ENCODE results near the gene DENND1C.

DENND1C gene, protein sequence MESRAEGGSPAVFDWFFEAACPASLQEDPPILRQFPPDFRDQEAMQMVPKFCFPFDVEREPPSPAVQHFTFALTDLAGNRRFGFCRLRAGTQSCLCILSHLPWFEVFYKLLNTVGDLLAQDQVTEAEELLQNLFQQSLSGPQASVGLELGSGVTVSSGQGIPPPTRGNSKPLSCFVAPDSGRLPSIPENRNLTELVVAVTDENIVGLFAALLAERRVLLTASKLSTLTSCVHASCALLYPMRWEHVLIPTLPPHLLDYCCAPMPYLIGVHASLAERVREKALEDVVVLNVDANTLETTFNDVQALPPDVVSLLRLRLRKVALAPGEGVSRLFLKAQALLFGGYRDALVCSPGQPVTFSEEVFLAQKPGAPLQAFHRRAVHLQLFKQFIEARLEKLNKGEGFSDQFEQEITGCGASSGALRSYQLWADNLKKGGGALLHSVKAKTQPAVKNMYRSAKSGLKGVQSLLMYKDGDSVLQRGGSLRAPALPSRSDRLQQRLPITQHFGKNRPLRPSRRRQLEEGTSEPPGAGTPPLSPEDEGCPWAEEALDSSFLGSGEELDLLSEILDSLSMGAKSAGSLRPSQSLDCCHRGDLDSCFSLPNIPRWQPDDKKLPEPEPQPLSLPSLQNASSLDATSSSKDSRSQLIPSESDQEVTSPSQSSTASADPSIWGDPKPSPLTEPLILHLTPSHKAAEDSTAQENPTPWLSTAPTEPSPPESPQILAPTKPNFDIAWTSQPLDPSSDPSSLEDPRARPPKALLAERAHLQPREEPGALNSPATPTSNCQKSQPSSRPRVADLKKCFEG

DNA sequence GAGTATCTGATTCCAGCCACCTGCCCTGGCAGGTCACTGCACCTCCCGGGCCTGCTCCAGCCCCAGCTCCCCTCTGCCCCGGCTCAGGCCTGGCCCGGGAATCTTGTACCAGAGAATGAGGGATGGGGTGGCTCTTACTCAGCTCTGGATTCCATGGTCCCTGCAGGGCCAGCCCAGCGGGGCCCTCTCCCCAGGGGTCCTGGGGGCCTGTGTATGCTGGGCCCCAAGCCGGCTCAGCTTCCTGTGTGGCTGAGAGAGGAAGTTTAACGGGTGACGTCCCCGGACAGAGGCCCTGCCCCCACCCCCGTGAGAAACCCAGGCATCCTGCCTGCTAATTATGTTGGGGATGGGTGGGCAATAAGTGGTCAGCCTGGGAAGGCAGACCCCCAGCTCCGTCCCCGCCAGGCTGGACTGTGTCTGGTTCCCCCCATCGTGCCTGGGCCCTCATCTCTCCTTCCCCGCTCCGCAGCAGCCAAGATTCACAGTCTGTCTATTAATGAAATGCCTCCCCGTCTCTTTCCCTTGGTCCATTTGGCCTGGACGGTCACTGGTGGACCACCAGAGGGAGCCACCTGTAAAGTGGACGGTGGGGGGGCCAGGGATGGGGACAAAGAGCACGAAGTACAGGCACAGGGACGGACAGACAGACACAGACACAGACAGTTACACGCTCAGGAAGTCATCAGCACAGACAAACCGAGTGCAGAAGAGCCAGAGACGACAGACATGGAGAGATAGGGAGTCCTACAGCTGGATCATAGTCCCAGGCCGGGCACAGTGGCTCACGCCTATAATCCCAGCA lies at the start of gene DENND1C:
DENND1C (minus strand) TSS at position 247 of the 802 bp plus-strand sequence; CDS start at position 155, 92 bp downstream.
- DNase-seq = peak; percentile 62

DNA sequence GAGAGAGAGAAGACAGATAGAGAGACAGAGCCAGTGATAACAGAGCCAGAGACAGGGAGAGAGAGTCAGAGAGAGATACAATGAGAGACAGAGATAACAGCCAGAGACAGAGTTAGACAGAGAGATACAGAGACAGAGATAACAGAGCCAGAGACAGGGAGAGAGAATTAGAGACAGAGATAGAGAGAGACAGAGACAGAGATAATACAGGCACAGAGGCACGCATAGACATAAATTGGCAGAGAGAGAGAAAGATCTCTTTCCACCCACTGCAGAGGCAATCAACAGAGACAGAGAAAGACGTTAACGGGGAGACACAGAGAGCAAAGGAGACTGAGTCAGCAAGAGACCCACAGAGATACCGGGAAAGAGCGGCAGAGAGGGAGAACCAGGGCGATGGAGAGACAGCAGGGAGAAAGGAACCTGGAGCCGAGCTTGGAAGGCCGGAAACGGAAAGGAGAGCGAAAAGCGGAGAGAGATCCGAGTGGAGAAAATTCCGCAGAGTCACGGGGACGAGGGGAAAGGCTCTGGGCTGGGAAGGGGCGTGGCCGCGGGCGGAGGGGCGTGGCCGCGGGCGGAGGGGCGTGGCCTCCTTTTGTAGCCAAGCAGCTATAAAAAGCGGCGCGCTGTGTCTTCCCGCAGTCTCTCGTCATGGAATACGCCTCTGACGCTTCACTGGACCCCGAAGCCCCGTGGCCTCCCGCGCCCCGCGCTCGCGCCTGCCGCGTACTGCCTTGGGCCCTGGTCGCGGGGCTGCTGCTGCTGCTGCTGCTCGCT lies 49.0 kb upstream of the DENND1C start, which contains the start of gene TNFSF9:
TNFSF9 (plus strand) TSS at position 641 of the 777 bp plus-strand sequence; CDS start at position 652, 11 bp downstream.
- peak; percentile 76 for DNase-seq

DNA sequence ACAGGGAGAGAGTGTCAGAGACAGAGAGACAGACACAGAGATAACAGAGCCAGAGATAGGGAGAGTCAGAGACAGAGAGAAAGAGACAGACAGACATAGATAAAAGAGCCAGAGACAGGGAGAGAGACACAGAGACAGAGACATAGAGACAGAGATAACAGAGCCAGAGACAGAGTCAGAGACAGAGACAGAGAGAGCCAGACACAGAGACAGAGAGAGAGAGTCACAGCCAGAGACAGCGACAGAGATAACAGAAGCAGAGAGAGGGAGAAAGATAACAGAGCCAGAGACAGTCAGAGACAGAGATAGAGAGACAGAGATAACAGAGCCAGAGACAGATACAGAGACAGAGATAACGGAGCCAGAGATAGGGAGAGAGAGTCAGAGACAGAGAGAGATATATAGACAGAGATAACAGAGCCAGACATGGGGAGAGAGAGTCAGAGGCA lies 48.4 kb upstream of the DENND1C start:
- DNase-seq = no peak

DNA sequence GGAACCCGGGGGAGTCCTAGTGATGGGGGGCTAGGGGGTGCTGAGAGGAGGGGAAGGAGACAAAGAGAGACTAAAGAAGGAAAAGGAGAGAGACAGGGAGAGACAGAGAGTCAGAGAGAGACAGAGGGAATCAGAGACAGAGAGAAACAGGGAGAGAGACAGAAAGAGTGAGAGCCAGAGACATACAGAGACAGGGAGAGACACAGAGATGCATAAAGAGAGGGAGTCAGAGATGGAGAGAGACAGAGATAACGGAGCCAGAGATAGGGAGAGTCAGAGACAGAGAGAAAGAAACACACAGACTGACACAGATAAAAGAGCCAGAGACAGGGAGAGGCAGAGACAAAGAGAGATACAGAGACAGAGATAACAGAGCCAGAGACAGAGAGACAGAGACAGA lies 47.8 kb upstream of the DENND1C start:
- DNase-seq = no peak

DNA sequence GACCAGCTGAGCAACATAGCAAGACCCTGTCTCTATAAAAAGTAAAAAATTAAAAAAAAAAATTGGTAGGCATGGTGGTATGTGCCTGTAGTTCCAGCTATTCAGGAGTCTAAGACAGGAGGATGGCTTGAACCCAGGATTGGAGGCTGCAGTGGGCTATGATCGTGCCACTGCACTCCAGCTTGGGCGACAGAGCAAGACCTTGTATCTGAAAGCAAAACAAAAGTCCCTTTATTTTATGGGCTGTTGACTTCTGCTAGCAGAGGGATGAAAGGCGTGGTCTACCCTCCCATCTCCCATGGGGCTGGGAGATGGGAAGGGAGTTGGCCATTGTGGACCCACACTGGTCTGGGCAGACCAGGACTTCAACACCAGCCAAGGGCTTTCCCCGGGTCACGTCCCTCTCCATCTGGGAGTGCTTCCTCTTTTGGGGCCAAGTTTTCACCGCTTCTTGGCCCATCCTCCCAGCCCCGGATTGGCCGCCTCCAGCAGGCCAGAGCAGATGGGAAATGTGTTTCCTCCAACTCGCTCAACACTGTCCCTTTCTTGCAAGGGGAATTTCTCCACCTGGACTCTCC lies 47.0 kb upstream of the DENND1C start:
- no peak for DNase-seq

DNA sequence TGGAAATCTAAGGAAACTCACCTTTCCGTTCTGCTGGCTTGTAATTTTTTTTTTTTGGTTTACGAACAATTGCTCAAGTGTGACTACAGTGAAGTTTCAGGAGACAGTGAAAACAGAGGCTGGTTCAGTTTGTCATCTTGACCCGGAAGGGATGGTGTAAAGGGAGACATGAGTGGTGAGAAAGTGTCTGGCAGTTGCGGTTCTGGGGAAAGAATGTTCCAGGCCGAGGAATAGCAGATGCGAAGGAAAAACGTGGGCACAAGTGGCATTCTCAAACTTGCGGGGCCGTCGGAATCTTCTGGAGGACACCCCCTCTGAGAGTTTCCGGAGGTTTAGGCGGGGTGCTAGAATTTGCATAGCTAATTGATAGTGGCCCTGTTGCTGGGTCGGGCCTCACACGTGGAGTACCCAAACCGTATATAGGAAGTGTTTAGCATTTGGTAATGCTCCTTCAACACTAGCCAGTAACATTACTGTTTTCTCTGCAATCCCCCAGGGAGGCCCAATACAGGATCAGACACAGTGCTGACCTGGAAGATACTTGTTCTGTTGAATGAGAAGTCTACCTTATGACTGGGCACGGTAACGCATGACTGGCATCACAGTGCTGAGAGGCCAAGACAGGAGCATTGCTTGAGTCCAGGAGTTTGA lies 46.4 kb upstream of the DENND1C start:
- no peak for DNase-seq

DNA sequence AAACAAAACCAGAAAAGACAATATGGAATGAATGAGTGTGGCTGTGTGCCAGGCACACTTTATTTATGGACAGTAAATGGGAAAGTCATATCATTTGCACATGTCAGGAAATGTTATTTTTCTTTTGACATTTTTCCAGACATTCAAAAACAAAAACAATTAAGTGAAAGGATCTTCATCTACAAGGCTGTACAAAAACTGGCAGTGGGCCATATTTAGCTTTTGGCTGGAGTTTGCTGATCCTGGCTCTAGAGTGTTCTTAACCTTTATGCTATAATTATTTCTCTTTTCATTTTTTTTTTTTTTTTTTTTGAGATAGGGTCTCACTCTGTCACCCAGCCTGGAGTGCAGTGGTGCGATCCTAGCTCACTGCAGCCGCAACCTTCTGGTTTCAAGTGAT lies 42.7 kb upstream of the DENND1C start:
- DNase-seq = no peak

DNA sequence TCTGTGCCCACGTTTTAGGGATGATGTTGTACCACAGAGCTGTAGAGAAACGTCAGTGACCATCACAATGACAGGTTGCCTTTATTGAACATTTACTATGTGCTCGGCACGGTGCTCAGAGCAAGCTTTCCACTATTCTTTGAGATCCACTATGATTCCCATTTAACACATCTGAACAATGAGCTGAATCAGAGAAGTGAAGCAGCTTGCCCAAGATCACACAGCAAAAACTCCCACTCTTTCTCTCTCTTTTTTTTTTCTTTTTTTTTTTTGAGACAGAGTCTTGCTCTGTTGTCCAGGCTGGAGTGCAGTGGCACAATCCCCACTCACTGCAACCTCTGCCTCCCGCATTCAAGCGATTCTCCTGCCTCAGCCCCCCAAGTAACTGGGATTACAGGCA lies 41.1 kb upstream of the DENND1C start:
- DNase-seq = no peak

DNA sequence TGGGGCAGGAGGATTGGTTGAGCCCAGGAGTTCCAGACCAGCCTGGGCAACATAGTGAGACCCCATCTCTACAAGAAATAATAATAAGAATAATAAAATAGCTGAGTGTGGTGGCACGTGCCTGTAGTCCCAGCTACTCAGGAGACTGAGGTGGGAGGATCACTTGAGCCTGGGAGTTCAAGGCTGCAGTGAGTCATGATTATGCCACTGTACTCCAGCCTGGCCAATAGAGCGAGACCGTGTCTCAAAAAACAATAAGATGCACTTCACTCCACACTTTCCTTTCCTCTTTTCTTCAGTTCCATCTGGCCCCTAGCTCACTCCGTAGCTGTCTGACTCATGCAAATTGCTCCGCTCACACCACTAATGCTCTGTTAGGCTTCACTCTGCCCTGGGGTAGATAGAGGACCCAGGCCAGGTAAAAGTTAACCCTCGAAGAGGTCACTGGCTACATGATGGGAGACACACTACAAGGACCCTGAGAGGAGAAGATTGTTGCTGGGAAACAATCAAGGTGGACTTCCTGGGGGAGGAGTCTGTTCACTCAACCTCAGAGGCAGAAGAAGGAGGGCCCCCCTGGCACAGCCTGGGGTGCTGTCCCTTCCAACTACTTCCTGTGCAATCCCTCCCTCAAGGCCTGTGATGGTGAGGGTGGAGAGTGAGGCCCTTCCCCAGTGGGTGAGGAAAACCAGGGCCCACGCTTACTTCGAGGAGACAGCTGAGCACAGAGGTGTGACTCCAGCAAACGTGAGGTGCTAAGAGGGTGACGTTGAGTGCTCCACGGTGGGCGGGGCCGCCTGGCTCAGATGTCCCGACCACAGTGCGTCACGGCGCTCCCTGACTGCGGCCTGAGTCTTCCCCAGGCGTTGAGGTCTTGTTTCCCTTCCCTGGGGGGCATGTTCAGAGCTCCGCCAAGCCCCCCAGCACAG lies 40.4 kb upstream of the DENND1C start:
- peak; percentile 72 for DNase-seq

DNA sequence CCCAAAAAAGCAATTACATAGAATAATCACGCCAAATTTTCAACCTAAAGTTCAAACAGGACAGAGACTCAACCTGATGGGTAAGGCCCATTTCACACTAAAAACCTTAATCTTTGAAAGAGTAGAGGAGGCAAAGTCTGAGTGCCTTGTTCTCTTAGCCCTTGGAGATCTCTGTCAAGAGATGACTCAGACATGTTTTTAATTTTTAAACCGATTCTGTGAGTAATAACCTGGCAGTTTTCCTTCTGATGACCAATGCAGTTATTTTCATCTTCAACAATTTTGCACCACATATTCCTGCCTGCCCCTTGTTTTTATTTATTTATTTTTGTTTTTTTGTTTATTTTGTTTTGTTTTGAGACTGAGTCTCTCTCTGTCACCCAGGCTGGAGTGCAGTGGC lies 37.7 kb upstream of the DENND1C start:
- DNase-seq = no peak

DNA sequence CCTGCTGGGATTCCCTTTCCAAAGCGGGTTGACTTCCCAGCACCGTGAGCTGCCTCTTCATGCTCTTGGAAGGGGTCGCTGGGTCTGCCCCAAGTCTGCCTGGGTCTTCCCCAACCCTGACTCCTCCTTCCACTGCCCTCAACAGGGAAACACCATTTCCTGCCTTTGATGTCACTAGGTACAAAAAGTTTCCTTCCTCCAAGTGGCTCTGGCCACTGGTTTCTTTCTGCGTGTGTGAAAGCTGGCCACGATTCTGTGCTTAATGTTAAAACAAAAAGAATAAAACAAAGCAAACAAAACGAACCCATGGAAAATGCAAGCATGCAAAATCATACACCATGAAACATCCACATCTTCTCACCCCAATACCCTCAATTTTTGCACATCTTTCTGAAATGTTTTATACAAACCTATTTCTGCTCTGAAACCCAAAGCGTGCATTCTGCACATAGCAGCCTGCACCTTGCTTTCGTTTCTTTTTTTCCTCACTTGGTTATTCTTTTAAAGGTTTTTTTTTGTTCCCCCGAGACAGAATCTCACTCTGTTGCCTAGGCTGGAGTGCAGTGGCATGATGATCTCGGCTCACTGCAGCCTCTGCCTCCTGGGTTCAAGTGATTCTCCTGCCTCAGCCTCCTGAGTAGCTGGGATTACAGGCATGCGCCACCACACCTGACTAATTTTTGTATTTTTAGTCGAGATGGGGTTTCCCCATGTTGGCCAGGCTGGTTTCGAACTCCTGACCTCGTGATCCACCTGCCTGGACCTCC lies 36.7 kb upstream of the DENND1C start:
- DNase-seq = no peak

DNA sequence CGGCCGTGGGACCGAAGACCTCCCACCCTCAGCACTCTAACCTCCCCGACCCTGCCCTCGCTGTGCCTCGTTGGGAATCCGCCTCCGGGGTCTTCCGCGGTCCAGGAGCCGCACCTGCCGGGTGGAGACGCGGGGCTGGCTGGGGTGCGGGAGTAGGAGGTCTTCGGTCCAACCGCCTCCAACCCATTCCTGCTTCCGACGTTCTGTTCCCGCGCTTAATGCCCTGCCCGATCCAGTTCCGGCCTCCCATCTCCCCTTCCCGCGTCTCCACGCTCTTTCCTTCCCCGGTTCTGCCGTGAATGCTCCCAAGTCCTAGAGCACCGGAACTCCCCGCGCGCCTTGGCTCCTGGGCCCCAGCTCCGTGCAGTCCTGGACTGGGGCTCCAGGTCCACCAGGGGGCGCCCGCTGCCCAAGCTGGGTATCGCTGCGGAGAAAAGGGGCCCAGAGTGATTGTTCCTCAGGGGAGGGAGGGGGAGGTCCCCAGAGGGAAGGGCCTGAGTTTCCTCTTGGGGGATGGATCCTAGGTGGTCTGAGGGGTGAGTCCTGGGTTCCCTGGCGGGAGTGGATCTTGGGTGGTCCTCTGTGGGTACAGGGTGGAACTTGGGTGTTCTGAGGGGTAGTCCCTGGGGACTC lies 35.2 kb upstream of the DENND1C start:
- peak; percentile 84 for DNase-seq

DNA sequence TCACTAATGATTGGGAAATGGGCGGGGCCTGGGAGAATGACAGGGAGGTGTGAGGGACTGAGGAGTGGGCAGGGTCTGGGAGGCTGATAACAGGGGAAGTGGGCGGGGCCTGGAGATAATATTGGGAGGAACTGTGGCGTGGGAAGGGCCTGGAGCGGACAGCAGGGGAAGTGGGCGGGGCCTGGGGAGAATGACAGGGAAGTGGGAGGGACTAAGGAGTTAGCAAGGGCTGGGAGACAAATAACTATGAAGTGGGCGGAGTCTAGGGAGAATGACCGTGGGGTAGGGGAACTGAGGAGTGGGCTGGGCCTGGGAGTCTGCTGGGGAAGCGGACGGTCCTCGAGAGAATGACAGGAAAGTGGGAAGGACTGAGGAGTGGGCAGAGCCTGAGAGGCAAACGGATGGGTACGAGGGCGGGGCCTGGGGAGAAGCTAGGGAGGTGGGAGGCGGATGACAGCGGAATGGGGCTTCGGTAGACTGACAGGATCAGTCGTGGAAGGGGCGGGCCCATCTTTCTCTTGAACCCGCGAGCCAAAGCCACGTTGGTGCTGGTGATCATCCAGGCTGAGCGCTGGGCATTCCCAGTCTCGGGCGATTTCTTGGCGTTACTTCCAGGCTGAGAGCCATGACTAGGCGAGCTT lies 34.6 kb upstream of the DENND1C start:
- DNase-seq = peak; percentile 70

DNA sequence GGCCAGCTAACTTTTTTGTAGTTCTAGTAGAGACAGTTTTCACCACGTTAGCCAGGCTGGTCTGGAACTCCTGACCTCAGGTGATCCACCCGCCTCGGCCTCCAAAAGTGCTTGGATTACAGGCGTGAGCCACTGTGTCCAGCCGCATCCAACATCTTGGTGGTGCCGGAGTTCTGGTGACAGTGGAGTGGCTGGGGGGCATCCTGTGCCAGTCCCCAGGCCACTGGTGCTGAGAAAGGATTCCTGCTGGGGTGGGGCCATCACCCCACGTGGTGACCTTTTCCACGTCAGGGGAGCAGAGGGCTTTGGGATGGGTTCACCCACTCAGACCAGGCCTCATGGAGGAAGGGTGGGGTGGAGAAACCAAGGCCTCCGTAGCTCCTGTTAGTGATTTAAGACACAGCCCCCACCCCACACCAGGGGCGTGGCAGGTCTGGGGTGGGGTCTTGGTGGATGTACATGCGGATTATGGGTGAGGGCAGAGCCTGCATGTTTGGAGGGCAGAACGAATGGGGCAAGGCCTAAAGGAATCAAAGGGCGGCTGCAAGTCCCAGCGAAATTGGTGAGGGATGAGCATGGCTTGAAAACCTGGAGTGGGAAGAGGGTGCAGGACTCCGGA lies 33.4 kb upstream of the DENND1C start:
- no peak for DNase-seq

DNA sequence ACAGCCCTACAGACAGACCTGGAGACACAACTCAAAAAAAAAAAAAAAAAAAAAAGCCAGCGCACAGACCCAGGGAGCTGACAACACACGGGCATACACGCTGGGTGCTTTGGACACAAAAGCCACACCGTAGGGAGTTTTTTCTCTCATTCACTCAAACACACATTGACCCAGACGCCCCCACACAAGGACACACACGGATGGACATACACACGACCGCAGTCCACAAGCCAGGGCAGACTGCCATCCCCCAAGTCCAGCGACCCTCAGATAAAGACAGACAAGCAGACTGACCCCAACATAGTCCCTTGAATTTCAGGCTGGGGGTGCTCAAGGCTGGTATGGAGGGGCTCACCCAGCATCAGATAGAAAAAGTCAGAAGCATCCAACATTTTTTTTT lies 32.5 kb upstream of the DENND1C start:
- DNase-seq = no peak

DNA sequence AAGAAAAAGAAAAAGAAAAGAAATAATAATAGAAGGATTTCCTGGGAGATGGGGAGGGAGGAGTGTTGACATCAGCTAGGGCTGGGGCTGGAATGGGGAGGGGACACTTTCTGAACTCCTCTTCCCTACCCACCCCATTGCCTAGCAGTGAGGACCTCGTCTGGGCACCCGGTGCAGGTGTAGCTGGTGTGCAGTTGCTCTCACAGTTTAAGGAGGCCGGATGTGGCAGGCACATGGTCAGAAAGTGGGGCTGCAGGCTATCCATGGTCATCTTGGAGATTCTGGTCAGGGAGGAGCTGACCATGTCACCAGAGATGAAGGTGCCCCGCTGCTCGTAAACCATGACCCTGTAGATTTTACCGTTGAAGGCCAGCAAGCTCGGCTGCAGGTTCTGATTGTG lies 29.0 kb upstream of the DENND1C start:
- no peak for DNase-seq

DNA sequence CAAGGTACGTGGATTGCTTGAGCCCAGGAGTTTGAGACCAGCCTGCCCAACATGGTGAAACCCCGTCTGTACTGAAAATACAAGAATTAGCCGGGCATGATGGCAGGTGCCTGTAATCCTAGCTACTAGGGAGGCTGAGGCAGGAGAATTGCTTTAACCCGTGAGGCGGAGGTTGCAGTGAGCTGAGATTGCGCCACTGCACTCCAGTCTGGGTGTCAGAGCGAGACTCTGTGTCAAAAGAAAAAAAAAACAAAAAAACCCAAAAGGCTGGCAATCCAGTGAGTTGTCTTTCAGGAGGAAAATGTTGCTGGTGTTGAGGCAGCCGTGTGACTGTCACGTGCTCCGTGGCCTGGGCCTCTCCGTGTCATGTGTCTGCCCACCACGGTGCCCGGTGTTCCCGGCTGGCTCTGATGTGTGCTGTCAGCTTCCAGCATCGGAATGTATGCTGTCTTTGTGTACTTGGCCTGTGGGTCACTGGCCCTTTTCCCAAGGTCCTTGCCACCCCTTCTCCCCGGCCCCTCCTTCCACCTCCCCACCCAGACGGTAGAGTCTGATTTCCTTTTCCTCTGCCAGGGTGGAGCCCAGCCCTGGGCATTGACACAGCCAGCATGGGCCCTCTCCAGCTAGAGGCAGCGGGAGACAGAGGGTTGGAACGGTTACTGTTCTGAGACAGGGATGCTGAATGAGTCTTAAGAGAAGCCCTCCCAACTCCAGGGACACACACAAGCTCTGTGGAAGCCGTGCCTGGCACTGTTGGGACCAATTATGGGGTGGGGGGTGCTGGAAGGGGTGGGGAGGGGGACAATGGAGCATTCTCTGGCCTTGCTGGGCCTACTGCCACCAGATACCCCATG lies 27.8 kb upstream of the DENND1C start:
- no peak for DNase-seq

All from CD4-positive, alpha-beta T cell treated with Interleukin-4 for 4 hours (primary cell).